Endothelial cell of umbilical vein (primary cell): ENCODE measurements around the gene TBC1D30. TPM values are rescaled to one million over a fixed set of nuclear protein-coding genes. Genes with fewer than 3 reads are reported as not detected.
"Not testable (repeated sequence)": the region's sequence is repeated elsewhere in the genome, so short reads cannot be mapped to it uniquely, and the experiment has no call there.

Experiments
- BruUV-seq: library from RNA; stranded (reverse); fragments of 400-500 nt; replicated peaks from 2 replicates; lab custom pipeline; 2021; lab: Mats Ljungman, UMichigan
- CTCF ChIA-PET: fragments of 300-600, 350-600 bp; sonication (Branson Sonifier 250); formaldehyde crosslinking; loops from one replicate; lab custom pipeline; 2021; ENCODE audit warnings: antibody characterized with exemption, inconsistent platforms; lab: Charles Lee
- POLR2A ChIA-PET: fragments of 300-600, 350-600 bp; sonication (Branson Sonifier 250); formaldehyde crosslinking; loops from one replicate; lab custom pipeline; 2021; ENCODE audit warnings: antibody characterized with exemption, inconsistent platforms; lab: Charles Lee
- DNase-seq: peaks from one replicate; pipeline ENCODE4 v3.0.0-alpha.2; 2011; ENCODE audit warnings: low read depth, low spot score
- FAIRE-seq: peaks from 2 replicates; lab custom pipeline; 2011; peaks lifted over from hg19 to GRCh38; lab: Jason Lieb, UNC
- H2AFZ ChIP-seq: 2 replicates; pipeline ENCODE4 v1.6.0; 2012; ENCODE audit warnings: low read depth, low read length, control low read depth, inconsistent platforms
- H3K27ac ChIP-seq: 2 replicates; pipeline ENCODE4 v1.5.1; 2011; ENCODE audit warnings: low read depth, mild to moderate bottlenecking, control low read depth, low read length, moderate library complexity; ENCODE audit not compliant: insufficient read depth
- H3K27me3 ChIP-seq, 2 experiments: 2 replicates each; pipeline versions ENCODE4 v1.6.0 to v1.6.1; 2011; ENCODE audit warnings: low read length in 2 of 2, mixed read lengths in 1 of 2; ENCODE audit not compliant: control insufficient read depth in 2 of 2, insufficient read depth in 2 of 2
- H3K36me3 ChIP-seq, 2 experiments: 2 replicates in 1 of 2; 3 replicates in 1 of 2; pipeline ENCODE4 v1.5.1; 2011; ENCODE audit warnings: low read length in 2 of 2, mild to moderate bottlenecking in 1 of 2, moderate library complexity in 1 of 2; ENCODE audit not compliant: control insufficient read depth in 2 of 2, insufficient read depth in 2 of 2; ENCODE audit errors: extremely low read depth in 1 of 2
- H3K4me1 ChIP-seq: 3 replicates; pipeline ENCODE4 v1.5.1; 2011; ENCODE audit warnings: mild to moderate bottlenecking, low read length; ENCODE audit not compliant: control insufficient read depth, insufficient read depth; ENCODE audit errors: extremely low read depth
- H3K4me2 ChIP-seq: 2 replicates; pipeline ENCODE4 v1.6.1; 2011; ENCODE audit warnings: low read length, control low read depth, mixed read lengths; ENCODE audit not compliant: insufficient read depth
- H3K4me3 ChIP-seq, 3 experiments: fragments of 200-600 bp in 1 of 3; sonication (generic), shearing (Covaris generic) in 1 of 3; replicated peaks in 1 of 3; 2 replicates each; pipeline ENCODE4 v1.5.1; 2011 to 2016; ENCODE audit warnings: control low read depth in 3 of 3, low read length in 3 of 3, mild to moderate bottlenecking in 2 of 3, inconsistent platforms in 1 of 3, low read depth in 1 of 3, moderate library complexity in 1 of 3; ENCODE audit not compliant: insufficient read depth in 1 of 3
- H3K79me2 ChIP-seq: 2 replicates; pipeline ENCODE4 v1.6.0; 2012; ENCODE audit warnings: low read length, inconsistent platforms; ENCODE audit not compliant: control insufficient read depth, insufficient read depth
- H3K9ac ChIP-seq: replicated peaks from 2 replicates; pipeline ENCODE3; 2011; ENCODE audit warnings: low read length, control low read depth; ENCODE audit not compliant: insufficient read depth; ENCODE audit errors: extremely low read depth
- H3K9me1 ChIP-seq: replicated peaks from 3 replicates; pipeline ENCODE4 v1.6.0; 2011; ENCODE audit warnings: mild to moderate bottlenecking, low read length; ENCODE audit not compliant: control insufficient read depth, insufficient read depth; ENCODE audit errors: extremely low read depth
- H3K9me3 ChIP-seq: replicated peaks from 2 replicates; pipeline ENCODE4 v1.5.1; 2012; ENCODE audit warnings: low read length, inconsistent platforms; ENCODE audit not compliant: control insufficient read depth, insufficient read depth
- H4K20me1 ChIP-seq: replicated peaks from 2 replicates; pipeline ENCODE3; 2011; ENCODE audit warnings: mild to moderate bottlenecking, low read length; ENCODE audit not compliant: control insufficient read depth, insufficient read depth; ENCODE audit errors: extremely low read depth
- FOS ChIP-seq: IDR thresholded peaks from 2 replicates; pipeline ENCODE4 v1.6.1; 2011; ENCODE audit warnings: mild to moderate bottlenecking, low read length, moderate library complexity, borderline replicate concordance; ENCODE audit not compliant: insufficient read depth
- dilution Hi-C: fragments of 300-500 bp; cut with MboI; formaldehyde crosslinking; loops from one replicate; pipeline ENCODE4 v1.15.0; 2019; ENCODE audit warnings: low sequenced_read_pairs; ENCODE audit not compliant: extremely low pct_ligation_motif_present
- intact Hi-C: fragments of 100-400 bp; cut with micrococcal nuclease; formaldehyde crosslinking; loops from one replicate; pipeline ENCODE4 v1.10.0; 2022
- polyA plus RNA-seq, 4 experiments: library from polyadenylated mRNA; depleted of rRNA in 3 of 4; stranded (reverse) in 3 of 4; unstranded in 1 of 4; fragments of >200 nt; gene quantifications; 2 replicates each; pipeline versions ENCODE4 v1.2.1 to v1.2.3, GENCODE V29; 2011 to 2012; ENCODE audit warnings: missing spikeins in 1 of 4
- total RNA-seq: library from RNA; stranded (reverse); gene quantifications from 2 replicates; pipeline ENCODE4 v1.2.3, GENCODE V29; 2021
- TF ChIP-seq, protein P1 (sequence below), 2 donors: IDR thresholded peaks; 1 replicate in 1 of 2; 2 replicates in 1 of 2; pipeline ENCODE4 v1.5.1; 2011; ENCODE audit warnings: low read length in 2 of 2, mild to moderate bottlenecking in 2 of 2, moderate library complexity in 2 of 2, control low read depth in 1 of 2, inconsistent platforms in 1 of 2, low read depth in 1 of 2; ENCODE audit not compliant: insufficient read depth in 1 of 2; ENCODE audit errors: extremely low read depth in 1 of 2

TBC1D30 gene
- total and polyA plus RNA-seq, 2 donors (not counting 3 experiments of a cell fraction or from before 2014, with no cell fraction given): 4.4 to 7.6 TPM

DNA sequence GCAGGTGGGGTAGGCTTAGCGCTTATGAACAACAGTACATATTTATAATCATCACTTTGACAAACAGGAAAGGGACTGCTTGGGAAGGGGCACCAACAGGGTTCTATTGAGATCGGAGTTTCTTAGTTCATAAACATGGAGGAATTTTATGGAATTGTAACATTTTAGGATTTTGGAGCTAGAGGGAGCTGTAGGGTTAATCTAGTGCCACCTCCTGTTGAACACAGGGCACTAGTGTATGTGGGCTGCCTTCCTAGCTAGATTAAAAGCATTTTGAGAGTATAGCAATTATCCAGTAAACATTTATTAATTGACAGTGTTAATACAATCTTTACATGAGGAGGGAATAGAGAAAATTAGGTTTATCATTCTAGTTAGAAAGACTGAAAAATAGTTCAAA, 23.1 kb upstream of the TBC1D30 start:
- no peaks in the 10 kb centered on the region for H3K79me2 ChIP-seq
- dilution Hi-C loops: no loop called here
- ChIA-PET CTCF (interaction anchor here (0.6 to 2.6 kb wide), 56 partner anchors 8 to 1234 kb away, joined by 3 to 24 read pairs (median 5); partner anchors contain the start of genes LEMD3 and WIF1), POLR2A (no interaction called here)
- H3K9ac ChIP-seq: no peak overlapping the region
- H4K20me1 ChIP-seq: no peaks in the 10 kb centered on the region
- no peaks in the 10 kb centered on the region for H3K9me3 ChIP-seq
- H3K4me3 ChIP-seq: no peak overlapping the region
- no peaks in the 10 kb centered on the region for H3K36me3 ChIP-seq
- H3K4me2 ChIP-seq: no peak overlapping the region
- FAIRE-seq (no peak), DNase-seq (peak; percentile 33)
- no peaks in the 10 kb centered on the region for H3K4me1 ChIP-seq
- no peaks in the 10 kb centered on the region for H3K27me3 ChIP-seq
- no peak overlapping the region for H3K27ac ChIP-seq
- H3K9me1 ChIP-seq: no peaks in the 10 kb centered on the region
- no TSS peak for BruUV-seq
- H2AFZ ChIP-seq: no peak overlapping the region
- intact Hi-C loops: loop anchor here (5.0 kb wide), 1 partner anchor 431 kb away; no protein-coding TSS in a partner anchor
- TF ChIP-seq, protein P1, sequence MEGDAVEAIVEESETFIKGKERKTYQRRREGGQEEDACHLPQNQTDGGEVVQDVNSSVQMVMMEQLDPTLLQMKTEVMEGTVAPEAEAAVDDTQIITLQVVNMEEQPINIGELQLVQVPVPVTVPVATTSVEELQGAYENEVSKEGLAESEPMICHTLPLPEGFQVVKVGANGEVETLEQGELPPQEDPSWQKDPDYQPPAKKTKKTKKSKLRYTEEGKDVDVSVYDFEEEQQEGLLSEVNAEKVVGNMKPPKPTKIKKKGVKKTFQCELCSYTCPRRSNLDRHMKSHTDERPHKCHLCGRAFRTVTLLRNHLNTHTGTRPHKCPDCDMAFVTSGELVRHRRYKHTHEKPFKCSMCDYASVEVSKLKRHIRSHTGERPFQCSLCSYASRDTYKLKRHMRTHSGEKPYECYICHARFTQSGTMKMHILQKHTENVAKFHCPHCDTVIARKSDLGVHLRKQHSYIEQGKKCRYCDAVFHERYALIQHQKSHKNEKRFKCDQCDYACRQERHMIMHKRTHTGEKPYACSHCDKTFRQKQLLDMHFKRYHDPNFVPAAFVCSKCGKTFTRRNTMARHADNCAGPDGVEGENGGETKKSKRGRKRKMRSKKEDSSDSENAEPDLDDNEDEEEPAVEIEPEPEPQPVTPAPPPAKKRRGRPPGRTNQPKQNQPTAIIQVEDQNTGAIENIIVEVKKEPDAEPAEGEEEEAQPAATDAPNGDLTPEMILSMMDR (IDR thresholded peaks at IDR 0.05; ENCODE audit: extremely low read depth in 1 of 2, insufficient read depth in 1 of 2, low read depth in 1 of 2, low read length in 2 of 2): peak; percentile 17 to 33
- no peak for TF ChIP-seq FOS

DNA sequence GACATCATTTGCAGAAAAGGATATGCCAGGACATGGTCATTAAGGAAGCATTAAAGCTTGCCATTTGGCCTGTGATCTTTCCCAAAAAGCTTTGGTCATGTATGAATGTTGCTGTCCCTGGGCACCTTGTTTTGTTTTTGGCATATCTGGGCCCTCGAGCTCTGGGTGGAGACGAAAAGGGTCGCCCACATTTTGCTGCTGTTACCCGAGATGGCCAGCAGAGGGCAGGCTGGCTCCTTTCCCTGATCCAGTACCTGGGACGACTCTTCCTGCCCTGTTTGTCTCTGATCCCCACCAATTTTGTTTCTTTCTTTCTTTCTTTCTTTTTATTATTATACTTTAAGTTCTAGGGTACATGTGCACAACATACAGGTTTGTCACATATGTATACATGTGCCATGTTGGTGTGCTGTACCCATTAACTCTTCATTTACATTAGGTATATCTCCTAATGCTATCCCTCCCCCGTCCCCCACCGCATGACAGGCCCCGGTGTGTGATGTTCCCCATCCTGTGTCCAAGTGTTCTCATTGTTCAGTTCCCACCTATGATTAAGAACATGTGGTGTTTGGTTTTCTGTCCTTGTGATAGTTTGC, 22.2 kb upstream of the TBC1D30 start:
- peak; percentile 88 for FAIRE-seq
- TF ChIP-seq, protein P1 (IDR thresholded peaks at IDR 0.05; ENCODE audit: extremely low read depth in 1 of 2, insufficient read depth in 1 of 2, low read depth in 1 of 2, low read length in 2 of 2): peak; percentile 90 to 92
- CTCF ChIA-PET: interaction anchor here (0.6 to 2.6 kb wide), 58 partner anchors 9 to 1234 kb away, joined by 3 to 24 read pairs (median 4); partner anchors contain the start of genes LEMD3 and WIF1

More for the DNA sequence above, 22.2 kb upstream of the TBC1D30 start:
- H3K4me3 ChIP-seq, H3K9me1 ChIP-seq, H3K36me3 ChIP-seq, H3K79me2 ChIP-seq, H3K4me1 ChIP-seq, H4K20me1 ChIP-seq, H3K9me3 ChIP-seq, H2AFZ ChIP-seq, dilution Hi-C loops, H3K27ac ChIP-seq, H3K9ac ChIP-seq, H3K27me3 ChIP-seq, H3K4me2 ChIP-seq, BruUV-seq: not testable (repeated sequence)
- POLR2A ChIA-PET: interaction anchor here (0.7 kb wide), 1 partner anchor 365 kb away, joined by 4 read pairs; no protein-coding TSS in a partner anchor
- peak; percentile 37 for DNase-seq
- intact Hi-C loops: loop anchor here (1.0 to 5.0 kb wide), 4 partner anchors 89 to 430 kb away; no protein-coding TSS in a partner anchor
